Keratinocyte (primary cell): ENCODE results near the gene RDH16.

Experiments used
- CTCF ChIP-seq, 3 experiments: IDR thresholded peaks in 1 of 3; conservative IDR thresholded peaks in 1 of 3; optimal IDR thresholded peaks in 1 of 3; 2 replicates in 2 of 3; 3 replicates in 1 of 3; pipeline versions ENCODE3 to v1.5.1; 2011; ENCODE audit warnings: low read length in 3 of 3, mild to moderate bottlenecking in 3 of 3, moderate library complexity in 2 of 3, control low read depth in 1 of 3, inconsistent platforms in 1 of 3; ENCODE audit not compliant: insufficient read depth in 2 of 3; ENCODE audit errors: extremely low read depth in 1 of 3
- EZH2 ChIP-seq: IDR thresholded peaks from one replicate; pipeline ENCODE4 v1.6.1; 2012; ENCODE audit warnings: inconsistent platforms, mild to moderate bottlenecking, low read length, moderate library complexity

GRCh38 chr12:56916296-56916995 lies 41.0 kb downstream of the RDH16 start:
- no peak for TF ChIP-seq CTCF (optimal IDR thresholded peaks at IDR 0.05 in 1 of 3, IDR thresholded peaks at IDR 0.05 in 1 of 3, conservative IDR thresholded peaks at IDR 0.05 in 1 of 3; ENCODE audit: extremely low read depth in 1 of 3, insufficient read depth in 2 of 3, low read length in 3 of 3)
- no peak for TF ChIP-seq EZH2
